ENCODE data around the gene SGPP2. TPM values are rescaled to one million over a fixed set of nuclear protein-coding genes. Genes with fewer than 3 reads are reported as not detected.

SGPP2 gene
- total RNA-seq, 2 experiments from 2014 or later, result 1.7 TPM

DNA sequence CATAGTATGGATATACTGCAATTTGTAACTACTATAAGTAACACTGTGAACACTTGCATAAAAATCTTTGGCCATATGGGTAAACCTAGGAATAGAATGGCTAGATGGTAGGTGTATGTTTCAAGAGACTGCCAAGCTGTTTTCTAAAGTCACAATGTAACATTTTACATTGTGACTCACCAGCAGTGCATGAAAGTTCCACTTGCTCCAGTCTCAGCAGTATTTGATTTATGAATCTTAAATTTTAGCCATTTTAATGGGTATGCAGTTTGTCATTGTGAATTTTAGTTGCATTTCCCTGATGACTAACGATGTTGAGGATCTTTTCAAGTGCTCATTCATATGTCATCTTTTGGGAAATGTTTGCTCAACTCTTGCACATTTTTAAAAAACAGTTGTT lies 145.5 kb downstream of the SGPP2 start:
- H3K27ac Mint-ChIP-seq, result no peak overlapping the region
- H3K27me3 ChIP-seq (ENCODE audit: control insufficient read depth in 1 of 2, insufficient read depth in 2 of 2, low read length in 2 of 2), result no peaks in the 10 kb centered on the region
- no peak overlapping the region for H3K27ac ChIP-seq (ENCODE audit: low read depth in 1 of 2, low read length in 2 of 2)
- intact Hi-C loops (cut with DNase I, micrococcal nuclease), result no loop called here
- H3K36me3 Mint-ChIP-seq (ENCODE audit: low read depth), result peaks cover 78% of the 10 kb centered on the region
- no peaks in the 10 kb centered on the region for H3K9me3 ChIP-seq (ENCODE audit: control insufficient read depth in 1 of 2, insufficient read depth in 1 of 2, low read length in 2 of 2)
- no peaks in the 10 kb centered on the region for H3K27me3 Mint-ChIP-seq
- DNase-seq, result no peak
- ATAC-seq (ENCODE audit: poor library complexity), result no peak
- POLR2A ChIA-PET, result no interaction called here
- H3K4me1 ChIP-seq (ENCODE audit: insufficient read depth, low read length), result no peaks in the 10 kb centered on the region
- H3K4me3 Mint-ChIP-seq, result no peak overlapping the region
- TF ChIP-seq, protein P1, sequence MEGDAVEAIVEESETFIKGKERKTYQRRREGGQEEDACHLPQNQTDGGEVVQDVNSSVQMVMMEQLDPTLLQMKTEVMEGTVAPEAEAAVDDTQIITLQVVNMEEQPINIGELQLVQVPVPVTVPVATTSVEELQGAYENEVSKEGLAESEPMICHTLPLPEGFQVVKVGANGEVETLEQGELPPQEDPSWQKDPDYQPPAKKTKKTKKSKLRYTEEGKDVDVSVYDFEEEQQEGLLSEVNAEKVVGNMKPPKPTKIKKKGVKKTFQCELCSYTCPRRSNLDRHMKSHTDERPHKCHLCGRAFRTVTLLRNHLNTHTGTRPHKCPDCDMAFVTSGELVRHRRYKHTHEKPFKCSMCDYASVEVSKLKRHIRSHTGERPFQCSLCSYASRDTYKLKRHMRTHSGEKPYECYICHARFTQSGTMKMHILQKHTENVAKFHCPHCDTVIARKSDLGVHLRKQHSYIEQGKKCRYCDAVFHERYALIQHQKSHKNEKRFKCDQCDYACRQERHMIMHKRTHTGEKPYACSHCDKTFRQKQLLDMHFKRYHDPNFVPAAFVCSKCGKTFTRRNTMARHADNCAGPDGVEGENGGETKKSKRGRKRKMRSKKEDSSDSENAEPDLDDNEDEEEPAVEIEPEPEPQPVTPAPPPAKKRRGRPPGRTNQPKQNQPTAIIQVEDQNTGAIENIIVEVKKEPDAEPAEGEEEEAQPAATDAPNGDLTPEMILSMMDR (IDR thresholded peaks at IDR 0.05), result no peak
- peaks cover 10% of the 10 kb centered on the region for H3K4me1 Mint-ChIP-seq (ENCODE audit: low read depth)
- H3K4me3 ChIP-seq (ENCODE audit: low read length), result no peak overlapping the region
- CTCF ChIA-PET, result interaction anchor here (1.0 kb wide), 1 partner anchor 15 kb away, joined by 3 read pairs; no protein-coding TSS in a partner anchor
- no peaks in the 10 kb centered on the region for H3K9me3 Mint-ChIP-seq
- peaks cover 24% of the 10 kb centered on the region for H3K36me3 ChIP-seq (ENCODE audit: insufficient read depth, low read length)

DNA sequence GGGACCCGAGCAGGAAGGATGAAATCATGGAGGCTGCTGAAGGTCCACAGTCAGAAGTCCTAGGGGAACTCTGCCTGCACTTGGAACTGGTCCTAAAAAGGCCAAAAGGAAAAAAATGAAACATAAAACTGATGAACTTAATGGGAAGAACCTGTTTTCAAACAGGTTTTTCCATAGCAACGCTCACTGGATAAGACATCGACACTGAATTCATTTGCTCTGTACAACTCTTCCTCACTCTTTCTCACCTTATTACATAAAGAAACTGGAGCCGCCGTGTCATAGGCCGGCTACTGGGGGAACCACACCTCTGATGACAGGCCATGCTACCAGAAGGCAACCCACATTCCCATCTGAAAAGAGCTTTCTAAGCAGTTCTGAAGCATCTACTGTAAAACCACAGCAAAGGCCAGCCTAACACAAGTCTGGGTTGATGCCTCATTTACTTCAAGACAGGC lies 147.9 kb downstream of the SGPP2 start:
- DNase-seq (no peak), ATAC-seq (ENCODE audit: poor library complexity) (no peak)
- no peak overlapping the region for H3K4me3 Mint-ChIP-seq
- CTCF ChIA-PET, result no interaction called here
- Histone ChIP-seq H3K27ac (ENCODE audit: low read depth in 1 of 2, low read length in 2 of 2) (no peak overlapping the region), H3K4me1 (ENCODE audit: insufficient read depth, low read length) (no peaks in the 10 kb centered on the region), H3K9me3 (ENCODE audit: control insufficient read depth in 1 of 2, insufficient read depth in 1 of 2, low read length in 2 of 2) (no peaks in the 10 kb centered on the region), H3K4me3 (ENCODE audit: low read length) (no peak overlapping the region), H3K36me3 (ENCODE audit: insufficient read depth, low read length) (peaks cover 28% of the 10 kb centered on the region), H3K27me3 (ENCODE audit: control insufficient read depth in 1 of 2, insufficient read depth in 2 of 2, low read length in 2 of 2) (no peaks in the 10 kb centered on the region)
- no peaks in the 10 kb centered on the region for H3K27me3 Mint-ChIP-seq
- no peaks in the 10 kb centered on the region for H3K9me3 Mint-ChIP-seq
- peaks cover 10% of the 10 kb centered on the region for H3K4me1 Mint-ChIP-seq (ENCODE audit: low read depth)
- H3K36me3 Mint-ChIP-seq (ENCODE audit: low read depth), result peaks cover 83% of the 10 kb centered on the region
- POLR2A ChIA-PET, result no interaction called here
- no peak overlapping the region for H3K27ac Mint-ChIP-seq
- intact Hi-C loops (cut with DNase I, micrococcal nuclease), result no loop called here
- TF ChIP-seq, protein P1 (IDR thresholded peaks at IDR 0.05), result no peak

- intact Hi-C loops (cut with DNase I, micrococcal nuclease), result no loop called here
- no peak overlapping the region for H3K4me3 Mint-ChIP-seq
- POLR2A ChIA-PET, result no interaction called here
- H3K36me3 ChIP-seq (ENCODE audit: insufficient read depth, low read length), result peaks cover 28% of the 10 kb centered on the region
- H3K4me1 ChIP-seq (ENCODE audit: insufficient read depth, low read length), result no peaks in the 10 kb centered on the region
- peaks cover 83% of the 10 kb centered on the region for H3K36me3 Mint-ChIP-seq (ENCODE audit: low read depth)
- DNase-seq, result no peak
- H3K4me3 ChIP-seq (ENCODE audit: low read length), result no peak overlapping the region
- no peaks in the 10 kb centered on the region for H3K9me3 ChIP-seq (ENCODE audit: control insufficient read depth in 1 of 2, insufficient read depth in 1 of 2, low read length in 2 of 2)
- no peak overlapping the region for H3K27ac Mint-ChIP-seq
- TF ChIP-seq, protein P1 (IDR thresholded peaks at IDR 0.05), result no peak
- no peaks in the 10 kb centered on the region for H3K9me3 Mint-ChIP-seq
- H3K4me1 Mint-ChIP-seq (ENCODE audit: low read depth), result peaks cover 10% of the 10 kb centered on the region
- no peaks in the 10 kb centered on the region for H3K27me3 Mint-ChIP-seq
- CTCF ChIA-PET, result no interaction called here
- no peak for ATAC-seq (ENCODE audit: poor library complexity)
- H3K27me3 ChIP-seq (ENCODE audit: control insufficient read depth in 1 of 2, insufficient read depth in 2 of 2, low read length in 2 of 2), result no peaks in the 10 kb centered on the region
- H3K27ac ChIP-seq (ENCODE audit: low read depth in 1 of 2, low read length in 2 of 2), result no peak overlapping the region
These were observed 148.4 kb downstream of the SGPP2 start for GRCh38 chr2:222572751-222573174.
